GM18507 (cell line): ENCODE data around the gene PIK3R6.
A peak's percentile ranks its signal among the peaks of the same experiment; 100 is the strongest.
"Not testable (repeated sequence)": the region's sequence is repeated elsewhere in the genome, so short reads cannot be mapped to it uniquely, and the experiment has no call there.

Experiments
- DNase-seq: peaks from one replicate; pipeline ENCODE4 v3.0.0; 2011; ENCODE audit warnings: low read depth; ENCODE audit not compliant: insufficient read length; ENCODE audit errors: extremely low spot score
- FAIRE-seq: peaks from 2 replicates; lab custom pipeline; 2011; peaks lifted over from hg19 to GRCh38; lab: Jason Lieb, UNC

The PIK3R6 gene

DNA sequence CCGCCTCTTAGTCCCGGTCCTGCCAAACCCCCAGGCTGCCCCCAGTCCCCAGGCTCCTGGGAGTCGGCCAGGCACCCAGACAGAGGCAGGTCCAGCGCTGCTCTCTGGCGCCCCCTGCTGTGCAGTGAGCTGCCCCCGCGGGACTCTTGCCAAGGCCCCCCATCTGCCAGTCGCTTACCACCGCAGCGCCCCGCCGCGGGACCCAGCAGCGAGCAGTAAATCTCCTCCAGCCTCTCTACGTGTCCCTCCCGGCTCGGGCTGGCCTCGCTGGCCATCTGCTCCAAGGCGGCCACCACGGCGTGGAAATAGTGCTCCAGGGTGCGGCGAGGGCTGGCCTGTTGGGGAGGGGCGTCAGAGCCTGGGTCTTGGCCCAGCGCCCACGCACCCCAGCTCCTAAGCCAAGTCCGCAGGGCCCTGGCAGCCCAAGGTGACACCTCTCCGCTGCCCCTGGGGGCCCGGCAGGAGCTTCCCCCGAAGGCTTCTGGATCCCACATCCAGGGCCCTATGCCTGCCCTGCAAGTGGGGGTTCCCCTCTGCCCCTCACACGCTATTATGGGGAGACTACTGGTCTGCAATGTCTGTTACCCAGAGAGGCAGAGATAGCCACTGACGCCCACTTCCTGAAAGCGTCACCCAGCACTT, 34.6 kb downstream of the PIK3R6 start:
- DNase-seq (no peak), FAIRE-seq (no peak)

DNA sequence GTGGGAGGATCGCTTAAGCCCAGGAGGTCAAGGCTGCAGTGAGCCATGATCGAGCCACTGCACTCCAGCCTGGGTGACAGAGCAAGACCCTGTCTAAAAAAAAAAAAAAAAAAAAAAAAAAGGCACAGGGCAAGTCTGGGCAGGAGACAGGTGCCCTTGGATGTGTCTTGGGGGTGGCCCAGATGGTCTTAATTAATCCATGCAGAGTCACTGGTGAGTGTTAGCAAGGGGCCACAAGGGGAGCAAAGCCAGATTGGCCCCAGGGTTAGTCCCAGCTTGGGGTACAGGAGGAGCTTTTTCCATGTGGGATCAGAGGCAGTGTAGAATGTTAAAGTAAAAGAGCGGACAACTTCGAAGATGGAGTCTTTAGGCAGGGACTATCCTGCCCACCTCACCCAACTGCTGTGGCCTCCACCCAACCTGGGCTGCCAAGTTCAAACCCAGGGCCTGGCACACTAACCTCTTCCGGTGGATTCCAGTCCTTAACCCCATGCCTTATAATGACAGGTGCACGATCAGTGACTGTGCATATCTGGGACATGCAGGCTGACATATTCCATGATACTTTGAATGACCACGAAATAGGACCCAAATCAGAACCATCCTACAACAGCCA, 36.1 kb downstream of the PIK3R6 start:
- FAIRE-seq (no peak), DNase-seq (no peak)

DNA sequence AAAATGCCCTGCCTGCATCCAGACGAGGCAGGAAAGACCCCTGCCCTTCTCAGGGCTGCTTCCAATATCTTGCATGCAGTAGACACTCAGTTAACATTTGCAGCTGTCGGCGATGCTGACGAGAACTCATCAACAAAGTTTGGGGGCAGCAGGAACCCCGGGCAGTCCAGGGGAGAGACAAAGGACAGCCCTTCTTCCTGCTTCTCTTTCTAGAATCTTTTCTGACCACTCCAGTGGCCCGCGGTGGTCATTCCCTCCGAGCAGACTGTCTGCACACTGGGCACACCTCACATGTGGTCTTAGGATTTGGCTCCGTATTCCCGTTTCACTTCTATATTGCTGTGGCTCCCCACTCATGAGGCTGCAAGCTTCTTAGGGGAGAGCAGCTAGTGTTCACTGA, 37.3 kb downstream of the PIK3R6 start:
- no peak for FAIRE-seq
- DNase-seq = no peak

DNA sequence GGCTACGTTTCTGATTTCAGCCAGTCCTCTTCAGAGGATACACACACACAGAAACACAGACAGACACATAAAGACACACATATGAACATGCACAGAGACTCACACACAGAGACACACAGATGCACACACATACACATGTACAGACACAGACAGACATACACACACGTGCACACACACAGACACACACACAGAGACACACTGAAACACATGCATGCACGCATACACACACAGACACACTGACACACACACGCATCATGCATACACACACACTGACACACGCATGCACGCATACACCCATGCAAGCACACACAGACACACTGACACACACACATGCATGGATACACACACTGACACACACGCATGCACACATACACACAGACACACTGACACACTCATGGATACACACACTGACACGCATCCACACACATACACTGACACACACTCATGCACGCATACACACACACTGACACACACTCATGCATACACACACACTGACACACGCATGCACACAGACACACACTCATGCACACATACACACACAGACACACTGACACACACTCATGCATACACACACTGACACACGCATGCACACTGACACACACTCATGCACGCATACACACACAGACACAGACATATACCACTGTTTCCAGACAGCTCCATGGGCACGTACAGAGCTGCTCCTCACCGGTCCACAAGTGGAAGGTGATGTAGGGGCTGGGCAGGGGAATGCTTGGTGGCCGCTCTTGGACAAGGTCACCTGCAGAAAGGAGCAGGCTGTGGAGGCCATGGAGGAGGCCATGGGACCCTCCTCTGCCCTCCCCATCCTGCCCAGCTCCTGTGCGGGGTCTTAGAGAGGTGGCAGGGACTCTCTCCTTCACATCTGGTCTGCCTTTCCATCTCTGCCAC, 38.2 kb downstream of the PIK3R6 start:
- DNase-seq (no peak), FAIRE-seq (no peak)

DNA sequence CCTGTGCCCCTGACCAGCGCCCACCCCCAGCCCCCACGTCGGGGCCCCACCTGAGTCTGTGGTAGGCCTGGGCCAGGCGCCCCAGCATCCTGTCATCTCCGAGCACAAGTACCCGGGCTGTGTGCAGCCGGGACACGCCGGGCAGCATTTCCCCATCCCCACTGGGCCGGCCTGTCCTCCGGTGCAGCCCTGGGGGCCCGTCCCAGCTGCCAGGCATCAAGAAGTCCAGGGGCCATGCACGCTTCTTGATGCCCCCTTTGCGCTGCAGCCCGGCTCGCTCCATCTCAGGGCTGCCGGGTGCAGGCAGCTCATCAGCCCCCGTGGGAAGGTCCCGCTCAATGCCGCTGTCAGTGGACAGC, 39.0 kb downstream of the PIK3R6 start:
- FAIRE-seq = no peak
- no peak for DNase-seq

DNA sequence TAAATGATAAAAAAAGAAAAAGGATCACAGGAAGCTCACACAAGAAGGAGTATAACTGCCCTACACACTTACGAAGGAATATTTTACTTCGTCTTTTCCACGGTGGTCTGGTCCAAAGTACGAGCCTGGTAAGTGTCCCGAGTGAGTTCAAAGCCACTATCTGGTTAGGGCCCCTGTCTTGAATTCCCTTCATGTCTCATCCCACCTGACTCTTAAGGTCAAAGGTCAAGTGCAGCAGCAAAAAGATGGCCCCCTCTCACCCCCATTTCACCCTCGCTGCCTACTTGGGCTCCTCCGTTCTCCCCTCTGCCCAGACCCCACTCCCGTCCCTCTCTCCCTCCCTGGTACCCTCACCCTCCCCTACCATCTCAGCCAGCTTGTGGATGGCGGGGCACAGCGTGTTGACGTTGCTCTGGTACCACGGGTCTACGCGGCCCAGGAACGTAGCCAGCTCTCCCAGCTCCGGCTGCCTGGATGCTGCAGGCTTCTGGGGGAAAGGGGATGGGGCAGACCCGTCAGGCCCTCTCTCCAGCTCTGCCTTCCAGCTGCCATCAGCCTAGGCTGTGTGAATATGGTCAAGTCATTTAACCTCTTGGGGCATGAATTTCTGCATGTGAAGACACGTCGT, 40.6 kb downstream of the PIK3R6 start:
- FAIRE-seq (no peak), DNase-seq (no peak)

DNA sequence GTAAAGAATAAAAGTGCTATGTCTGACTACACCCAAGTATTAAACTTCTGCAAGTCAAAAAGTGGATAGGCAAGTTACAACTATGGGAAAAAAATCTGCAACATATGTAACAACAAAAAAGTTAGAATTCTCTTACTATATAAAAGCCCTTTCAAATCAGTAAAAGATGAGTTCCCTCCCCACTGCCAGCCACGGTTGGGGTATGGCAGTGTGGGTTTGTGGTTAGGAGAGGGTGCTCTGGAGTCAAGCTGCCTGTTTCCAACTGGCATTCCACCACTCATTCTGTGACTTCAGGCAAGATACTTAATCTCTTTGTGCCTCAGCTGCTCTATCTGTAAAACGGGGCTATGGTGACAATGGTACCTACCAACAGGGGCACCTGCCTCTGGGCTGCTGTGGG, 41.7 kb downstream of the PIK3R6 start:
- DNase-seq (no peak), FAIRE-seq (no peak)

DNA sequence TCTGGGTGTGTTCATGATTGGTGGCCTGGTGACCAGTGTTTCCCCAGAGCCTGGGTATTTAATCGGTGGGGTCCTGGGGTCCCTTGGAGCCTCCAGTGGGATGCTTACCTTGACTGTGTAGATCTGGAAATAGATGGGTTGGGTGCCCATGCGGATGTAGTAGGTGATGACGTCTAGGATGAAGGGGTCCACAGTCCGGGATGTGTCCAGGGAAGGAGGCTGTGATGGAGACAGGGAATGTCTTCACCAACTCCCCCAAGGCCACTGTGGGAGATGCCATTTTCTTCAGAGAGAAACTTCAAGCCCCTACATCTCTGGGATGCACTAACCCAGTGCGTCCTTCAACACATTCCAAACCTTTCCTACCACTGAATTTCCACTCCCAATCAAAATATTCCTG, 44.2 kb downstream of the PIK3R6 start:
- no peak for DNase-seq
- no peak for FAIRE-seq

DNA sequence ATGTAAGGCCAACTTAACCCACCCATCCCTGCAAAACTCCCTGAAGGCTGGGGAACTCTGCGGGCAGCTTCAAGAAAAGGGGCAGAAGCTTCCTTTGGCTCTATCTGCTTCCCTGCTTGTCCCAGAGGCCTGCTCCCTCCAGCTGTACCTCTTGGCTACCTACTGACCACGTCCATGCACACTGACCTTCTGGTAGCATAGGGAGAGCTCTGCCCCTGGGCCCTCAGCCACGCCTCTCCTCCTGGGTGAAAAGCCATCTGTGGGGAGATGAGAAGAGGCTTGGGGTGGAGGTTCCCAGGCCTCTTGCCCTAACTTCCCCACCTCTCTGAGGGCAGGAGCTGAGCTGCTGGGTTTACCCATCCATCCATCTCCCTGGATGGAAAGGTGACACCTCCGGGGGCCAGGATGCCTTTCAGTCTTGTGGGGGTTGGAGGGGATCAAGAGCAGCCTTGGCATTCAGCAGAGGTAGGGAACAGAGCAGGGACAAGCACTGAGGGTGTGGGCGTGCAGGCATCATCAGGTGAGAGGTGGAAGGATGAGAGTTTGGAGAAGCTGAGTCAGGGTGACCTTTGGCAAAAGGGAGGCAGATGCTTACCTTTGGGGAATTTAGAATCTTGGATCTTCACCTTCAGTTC, 45.0 kb downstream of the PIK3R6 start:
- FAIRE-seq (no peak), DNase-seq (no peak)

DNA sequence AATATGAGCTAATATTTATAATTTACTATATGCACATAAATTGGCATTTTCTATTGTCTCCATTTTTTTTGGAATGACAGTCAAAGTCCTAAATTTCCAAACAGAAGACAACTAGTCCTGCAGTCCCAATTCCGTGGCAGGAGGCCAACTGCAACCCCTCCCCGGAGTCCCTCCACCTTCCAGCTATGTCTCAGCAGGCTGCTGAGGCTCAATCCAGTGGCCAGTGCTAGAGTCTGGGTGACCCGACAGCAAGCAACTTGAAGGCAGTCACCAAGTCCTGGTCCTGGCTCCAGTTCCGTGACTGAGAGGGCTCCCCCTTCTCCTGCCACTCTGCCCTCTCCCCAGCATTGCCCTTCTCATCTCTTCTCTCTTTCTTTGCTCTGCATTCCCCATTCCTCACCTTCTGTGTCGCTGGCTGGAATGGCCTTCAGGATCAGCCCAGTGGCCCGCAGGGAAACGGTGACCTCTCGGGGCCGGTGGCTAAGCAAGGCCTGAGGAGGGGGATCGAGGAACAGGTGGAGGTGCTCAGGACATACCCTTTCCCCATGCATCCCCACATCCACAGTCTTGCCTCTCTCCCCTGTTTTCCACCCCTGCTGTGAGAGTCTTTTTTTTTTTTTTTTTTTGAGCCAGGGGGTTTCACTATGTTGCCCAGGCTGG, 45.9 kb downstream of the PIK3R6 start:
- DNase-seq (no peak), FAIRE-seq (no peak)

DNA sequence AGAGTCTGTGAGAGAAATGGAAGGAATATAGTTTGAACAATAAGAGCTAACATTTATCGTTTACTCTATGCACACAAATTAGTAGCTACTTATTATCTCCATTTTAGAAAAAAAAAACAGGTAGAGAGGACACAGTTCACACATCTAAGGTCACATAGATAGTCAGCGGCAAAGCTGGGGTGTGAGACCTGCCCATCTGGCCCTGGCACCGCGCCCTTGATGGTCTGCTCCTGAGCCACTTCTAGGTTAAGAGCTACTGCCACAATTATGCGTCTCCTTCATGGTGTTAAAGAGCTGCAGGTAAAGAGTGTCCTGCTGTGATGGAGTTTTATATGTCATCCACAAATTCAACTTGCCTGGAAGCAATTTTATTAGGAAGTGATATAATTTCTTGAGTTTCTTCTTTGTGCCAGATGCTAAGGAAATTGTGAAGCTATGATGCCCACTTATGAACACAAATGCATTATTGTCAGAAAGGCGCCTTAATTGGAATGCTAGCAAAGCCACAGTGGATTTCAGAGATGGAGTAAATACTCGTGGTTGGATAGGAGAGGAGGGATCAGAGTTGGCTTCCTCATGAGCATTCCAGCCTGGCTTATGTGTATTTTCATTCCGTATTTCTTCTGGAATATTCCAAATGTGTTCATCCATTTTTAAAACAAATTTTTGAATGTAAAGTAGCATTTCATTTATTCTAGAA, 47.0 kb downstream of the PIK3R6 start:
- FAIRE-seq (no peak), DNase-seq (no peak)

DNA sequence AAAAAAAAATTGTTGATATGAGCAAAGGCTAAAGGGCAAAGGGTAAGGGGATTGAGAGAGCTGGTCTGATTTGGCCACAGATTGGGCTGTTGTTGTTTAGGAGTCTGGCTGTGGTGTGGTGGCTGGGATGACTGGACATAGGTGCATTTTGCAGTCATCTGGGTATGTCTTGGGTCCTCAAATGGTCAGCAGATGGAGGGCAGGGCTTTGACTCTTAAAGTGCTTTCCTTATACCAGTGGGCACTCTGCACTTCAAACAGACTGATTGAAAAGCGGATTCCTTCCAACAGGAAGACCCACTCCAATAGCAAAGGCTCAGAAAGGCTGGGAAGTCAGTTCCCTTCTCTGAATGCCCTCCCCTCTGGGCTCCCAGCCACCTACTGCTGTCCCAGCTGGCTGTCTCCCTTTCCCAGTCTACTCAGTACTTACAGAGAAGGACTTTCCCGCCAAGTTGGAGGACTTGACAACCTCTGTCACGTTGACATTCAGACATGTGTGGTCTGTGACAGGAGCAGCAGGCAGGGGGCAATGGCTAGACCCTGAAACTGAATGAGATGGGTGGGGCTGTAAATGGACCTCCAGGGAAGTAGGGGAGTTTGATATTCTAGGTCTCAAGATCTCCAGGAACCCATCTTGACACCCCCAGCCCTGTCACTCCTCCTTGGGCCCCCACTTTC, 48.7 kb downstream of the PIK3R6 start:
- no peak for FAIRE-seq
- no peak for DNase-seq

DNA sequence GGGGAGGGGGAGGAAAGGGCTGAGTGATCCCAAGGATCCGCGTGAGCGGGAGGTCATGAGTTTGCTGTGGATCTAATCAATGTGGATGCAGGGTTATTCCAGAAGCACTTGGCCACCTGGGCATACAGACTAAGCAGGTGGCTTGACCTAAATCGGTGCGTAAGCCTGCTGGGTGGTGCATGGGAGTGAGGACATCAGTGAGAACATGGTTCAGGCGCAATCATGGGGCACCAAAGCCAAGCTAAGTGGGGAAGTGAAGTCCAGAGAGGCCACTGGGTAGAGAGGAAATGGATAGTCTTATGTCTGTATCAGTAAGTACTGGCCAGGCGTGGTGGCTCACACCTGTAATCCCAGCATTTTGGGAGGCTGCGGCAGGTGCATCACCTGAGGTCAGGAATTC, 49.4 kb downstream of the PIK3R6 start:
- DNase-seq (no peak), FAIRE-seq (no peak)

DNA sequence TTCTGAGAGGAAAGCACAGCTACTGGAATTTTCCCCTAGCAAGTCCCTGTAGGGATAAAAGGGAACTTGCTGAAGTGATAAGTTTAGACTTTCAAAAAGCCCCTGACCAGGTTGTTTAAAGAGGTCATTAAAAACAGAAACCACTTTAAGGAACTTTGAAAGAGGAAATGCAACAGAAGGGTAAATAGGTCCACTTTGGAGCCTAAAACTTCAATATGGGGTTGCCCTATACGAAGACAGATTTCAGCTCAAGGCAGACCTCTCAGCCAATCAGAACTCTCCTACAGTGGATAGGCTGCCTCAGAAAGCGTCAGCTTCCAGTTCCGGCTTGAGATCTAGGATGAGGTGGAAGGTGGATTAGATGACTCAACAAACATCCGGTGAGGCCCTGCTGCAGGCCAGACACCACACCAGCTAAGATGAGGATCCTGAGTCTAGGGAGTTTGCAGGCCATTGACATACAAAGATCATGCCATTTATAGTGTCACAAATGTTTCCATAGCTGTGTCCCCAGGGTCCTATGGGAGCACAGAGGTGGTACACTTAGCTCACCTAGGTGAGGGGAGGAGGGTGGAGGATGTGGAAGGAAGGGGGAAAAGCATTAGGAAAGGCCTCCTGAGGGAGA, 60.4 kb downstream of the PIK3R6 start:
- DNase-seq = peak; percentile 74
- peak; percentile 99 for FAIRE-seq

DNA sequence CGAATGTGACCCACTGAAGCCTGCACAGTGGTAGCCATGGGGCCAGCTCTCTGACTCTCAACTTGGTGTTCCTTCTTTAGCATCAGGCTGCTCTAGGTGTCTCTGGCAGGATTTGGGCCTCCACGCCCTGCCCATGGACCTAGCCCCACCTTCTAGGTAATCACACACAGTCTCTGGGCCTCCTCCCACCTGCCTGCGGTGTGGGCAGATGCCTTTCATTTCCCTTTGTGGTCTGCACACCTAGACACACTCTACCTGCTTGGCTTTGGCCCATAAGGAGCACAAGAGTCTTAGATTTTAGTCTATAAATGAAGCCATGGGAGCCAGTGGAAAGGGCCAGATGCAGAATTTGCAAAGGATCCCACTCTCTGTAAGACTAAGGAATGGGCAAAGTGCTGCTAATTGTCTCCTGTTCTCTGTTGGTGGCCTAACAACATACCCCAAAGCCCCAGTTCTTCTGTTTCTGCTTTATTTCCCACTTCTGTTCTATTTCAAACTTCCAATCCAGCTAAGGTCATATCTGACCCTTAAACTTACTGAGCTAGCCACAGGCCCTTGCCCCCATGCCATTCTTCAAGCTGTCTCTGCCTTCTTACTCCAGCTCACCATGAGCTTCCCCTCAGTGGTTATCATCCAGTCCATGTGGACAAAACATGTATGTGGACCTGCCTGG, 61.1 kb downstream of the PIK3R6 start:
- FAIRE-seq (no peak), DNase-seq (no peak)

DNA sequence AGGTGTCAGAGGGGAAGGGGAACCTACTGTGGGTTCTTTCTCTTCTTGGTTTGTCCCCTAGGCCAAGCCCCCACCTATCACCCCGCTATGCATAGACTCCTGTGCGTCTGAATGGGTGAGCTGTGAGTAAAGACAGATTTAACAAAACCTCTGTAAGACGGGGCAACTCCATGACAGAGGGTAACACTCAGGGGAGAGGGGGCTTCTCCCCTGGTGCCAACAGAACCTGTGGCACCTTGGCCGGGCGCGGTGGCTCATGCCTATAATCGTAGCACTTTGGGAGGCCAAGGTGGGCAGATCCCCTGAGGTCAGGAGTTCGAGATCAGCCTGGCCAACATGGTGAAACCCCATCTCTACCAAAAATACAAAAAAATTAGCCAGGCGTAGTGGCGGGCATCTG, 62.1 kb downstream of the PIK3R6 start:
- not testable (repeated sequence) for FAIRE-seq, DNase-seq
